A549 (cell line): ENCODE measurements around the gene GNG7. TPM values are rescaled to one million over a fixed set of nuclear protein-coding genes. Genes with fewer than 3 reads are reported as not detected.
A peak's percentile ranks its signal among the peaks of the same experiment; 100 is the strongest.
"Not testable (repeated sequence)": the region's sequence is repeated elsewhere in the genome, so short reads cannot be mapped to it uniquely, and the experiment has no call there.

Experiments
- ATAC-seq, 2 experiments: fragments of 200-7000 bp in 1 of 2; fragments of >200 bp in 1 of 2; cut with Nextera tagmentation in 1 of 2; cut with Tn5 transposase in 1 of 2; 3 replicates each; pipeline versions ENCODE4 v1.8.0 to v1.9.1; 2018 to 2020; ENCODE audit warnings: mild to moderate bottlenecking in 1 of 2, moderate library complexity in 1 of 2
- CTCF ChIA-PET: fragments of 300-600 bp; sonication (Branson Sonifier 250); formaldehyde crosslinking; extraction: SDS; loops from one replicate; lab custom pipeline; 2021; ENCODE audit warnings: antibody characterized with exemption, inconsistent platforms; lab: Yijun Ruan, JAX
- POLR2A ChIA-PET: fragments of 350-600 bp; formaldehyde crosslinking; extraction: SDS; loops from one replicate; lab custom pipeline; 2021; ENCODE audit warnings: antibody characterized with exemption, inconsistent platforms; lab: Yijun Ruan, JAX
- DNase-seq, 2 experiments: peaks; one replicate each; pipeline versions ENCODE4 v3.0.0 to v3.0.0-alpha.2; 2011 to 2016; ENCODE audit warnings: low read depth in 1 of 2, low spot score in 1 of 2
- FAIRE-seq: peaks from 2 replicates; lab custom pipeline; 2011; peaks lifted over from hg19 to GRCh38; lab: Jason Lieb, UNC
- H3K27ac ChIP-seq, 2 experiments: fragments of >200 bp; sonication (Bioruptor Twin); formaldehyde crosslinking; 3 replicates each; pipeline ENCODE4 v1.5.1; 2016 to 2017
- H3K4me1 ChIP-seq: fragments of >200 bp; sonication (Bioruptor Twin); formaldehyde crosslinking; 3 replicates; pipeline ENCODE4 v1.6.1; 2016
- H3K4me2 ChIP-seq: fragments of >200 bp; sonication (Bioruptor Twin); formaldehyde crosslinking; 3 replicates; pipeline ENCODE4 v1.6.1; 2016
- H3K4me3 ChIP-seq: fragments of >200 bp; sonication (Bioruptor Twin); formaldehyde crosslinking; 3 replicates; pipeline ENCODE4 v1.5.1; 2016
- H3K9me3 ChIP-seq: fragments of >200 bp; sonication (Bioruptor Twin); formaldehyde crosslinking; 3 replicates; pipeline ENCODE4 v1.6.1; 2016
- BCL3 ChIP-seq: fragments of >200 bp; sonication (Bioruptor Twin); formaldehyde crosslinking; IDR thresholded peaks from 3 replicates; pipeline ENCODE4 v1.6.1; 2016
- CBX2 ChIP-seq: fragments of 200-600 bp; sonication (generic); IDR thresholded peaks from 2 replicates; pipeline ENCODE4 v1.6.1; 2016; ENCODE audit warnings: low read depth, mild to moderate bottlenecking, borderline replicate concordance
- CEBPB ChIP-seq, 2 experiments: fragments of >200 bp in 1 of 2; sonication (Bioruptor Twin) in 1 of 2; formaldehyde crosslinking in 1 of 2; IDR thresholded peaks; 2 replicates each; pipeline ENCODE4 v1.6.1; 2012 to 2016
- CTCF ChIP-seq: fragments of >200 bp; sonication (Bioruptor Twin); formaldehyde crosslinking; IDR thresholded peaks from 3 replicates; pipeline ENCODE4 v1.5.1; 2016
- E2F6 ChIP-seq: IDR thresholded peaks from 2 replicates; pipeline ENCODE4 v1.6.1; 2012; ENCODE audit warnings: low read depth, borderline replicate concordance
- ESRRA ChIP-seq: fragments of 150-350 bp; IDR thresholded peaks from 2 replicates; pipeline ENCODE4 v1.6.1; 2014; ENCODE audit warnings: mild to moderate bottlenecking, low read length, borderline replicate concordance
- FOSB ChIP-seq: fragments of 250-450 bp; sonication (Bioruptor Pico); IDR thresholded peaks from 2 replicates; pipeline ENCODE4 v1.5.0; 2020; ENCODE audit warnings: mild to moderate bottlenecking, moderate library complexity
- FOSL2 ChIP-seq, 2 experiments: fragments of 450-650 bp in 1 of 2; fragments of >200 bp in 1 of 2; sonication (Bioruptor Twin) in 1 of 2; formaldehyde crosslinking; IDR thresholded peaks; 2 replicates each; pipeline versions ENCODE4 v1.5.0 to v1.6.1; 2016 to 2020; ENCODE audit warnings: mild to moderate bottlenecking in 1 of 2, moderate library complexity in 1 of 2
- HEYL ChIP-seq: fragments of 250-450 bp; sonication (Bioruptor Pico); IDR thresholded peaks from 2 replicates; pipeline ENCODE4 v1.8.0; 2021; ENCODE audit warnings: mild to moderate bottlenecking, moderate library complexity
- HOXB5 ChIP-seq: fragments of 250-450 bp; sonication (Bioruptor Pico); IDR thresholded peaks from 2 replicates; pipeline ENCODE4 v1.5.0; 2020; ENCODE audit warnings: mild to moderate bottlenecking, moderate library complexity
- KDM1A ChIP-seq: fragments of 200-600 bp; sonication (generic); IDR thresholded peaks from 2 replicates; pipeline ENCODE4 v1.6.1; 2016; ENCODE audit warnings: low read depth, mild to moderate bottlenecking
- MYC ChIP-seq: IDR thresholded peaks from 2 replicates; pipeline ENCODE4 v1.6.1; 2012; ENCODE audit warnings: mild to moderate bottlenecking, inconsistent platforms, low read length, improper control_type of control experiment, borderline replicate concordance
- NFE2L2 ChIP-seq: fragments of 150-350 bp; conservative IDR thresholded peaks from 2 replicates; pipeline ENCODE4 v1.6.1; 2014; ENCODE audit warnings: low read length
- NPAS2 ChIP-seq: fragments of 250-450 bp; sonication (Bioruptor Pico); IDR thresholded peaks from 2 replicates; pipeline ENCODE4 v1.8.0; 2022; ENCODE audit warnings: mild to moderate bottlenecking, moderate library complexity, borderline replicate concordance
- NR3C1 ChIP-seq: fragments of >200 bp; sonication (Bioruptor Twin); formaldehyde crosslinking; IDR thresholded peaks from 3 replicates; pipeline ENCODE4 v1.6.1; 2017
- PBX3 ChIP-seq: IDR thresholded peaks from 2 replicates; pipeline ENCODE4 v1.6.1; 2012
- RAD21 ChIP-seq, 2 experiments: fragments of >200 bp in 1 of 2; sonication (Bioruptor Twin) in 1 of 2; formaldehyde crosslinking in 1 of 2; IDR thresholded peaks in 1 of 2; conservative IDR thresholded peaks in 1 of 2; 2 replicates in 1 of 2; 3 replicates in 1 of 2; pipeline ENCODE4 v1.6.1; 2012 to 2018; ENCODE audit warnings: inconsistent platforms in 1 of 2
- ZNF302 ChIP-seq: fragments of 250-450 bp; sonication (Bioruptor Pico); IDR thresholded peaks from 2 replicates; pipeline ENCODE4 v1.9.0; 2021; ENCODE audit warnings: inconsistent platforms, mild to moderate bottlenecking, moderate library complexity
- WGBS: methylation state at CpG from one replicate; pipeline ENCODE4 v1.1.6; 2017; ENCODE audit errors: missing lambda C conversion rate; 5-methylcytosine and 5-hydroxymethylcytosine counted together
- polyA plus RNA-seq, 4 experiments: library from polyadenylated mRNA; depleted of rRNA in 3 of 4; stranded (reverse); fragments of >200 nt; fragmentation: RNase III in 1 of 4; extraction: RNeasy Plus Mini Kit Qiagen cat#74134 plus additional on column Dnase treatment in 1 of 4; gene quantifications; 2 replicates in 3 of 4; 3 replicates in 1 of 4; pipeline ENCODE4 v1.2.3, GENCODE V29; 2011 to 2017

GNG7 gene
- polyA plus RNA-seq, 2 of the 4 experiments (the other 2 are of a cell fraction) = 0.06 to 0.08 TPM

GRCh38 chr19:2610637-2611482, 91.6 kb downstream of the GNG7 start (continued):
- no peak for TF ChIP-seq ZNF302 (CRISPR knock-in tag)
- TF ChIP-seq ESRRA = no peak
- peak; percentile 94 to 98 for TF ChIP-seq RAD21 (conservative IDR thresholded peaks at IDR 0.05 in 1 of 2, IDR thresholded peaks at IDR 0.05 in 1 of 2)
- no peak for TF ChIP-seq PBX3
- no peak for TF ChIP-seq HEYL (CRISPR knock-in tag)
- TF ChIP-seq MYC = no peak
- no peak for TF ChIP-seq NR3C1
- no peak for TF ChIP-seq KDM1A
- no peak for TF ChIP-seq CBX2
- no peak for TF ChIP-seq BCL3
- no peak for TF ChIP-seq FOSL2 (IDR thresholded peaks at IDR 0.05)
- peak; percentile 63 for TF ChIP-seq FOSL2 (CRISPR knock-in tag; IDR thresholded peaks at IDR 0.05)
- TF ChIP-seq NFE2L2 = no peak
- peak; percentile 51; the same call in 1 of the 2 replicates for TF ChIP-seq E2F6
- no peak for TF ChIP-seq HOXB5
- TF ChIP-seq CTCF = peak; percentile 82

- 85% methylated on average over 17 of the region's 20 CpGs for WGBS
- H3K4me2 ChIP-seq = no peak overlapping the region
- POLR2A ChIA-PET = interaction anchor here (1.1 to 2.3 kb wide), 3 partner anchors 86 to 133 kb away, joined by 3 to 102 read pairs (median 5); partner anchors contain the start of gene GADD45B
- CTCF ChIA-PET = interaction anchor here (0.5 to 9.1 kb wide), 12 partner anchors 9 to 182 kb away, joined by 3 to 156 read pairs (median 7); partner anchors contain the start of genes GADD45B, LMNB2 and TIMM13
- FAIRE-seq (no peak), DNase-seq (no peak)
- H3K27ac ChIP-seq = peak overlapping the region; percentile 33 to 98; a peak in 5 of 6 replicates
- H3K4me3 ChIP-seq = no peak overlapping the region
- H3K9me3 ChIP-seq = 0 out of 3 replicates have a peak, but pooled peaks cover 2% of the 10 kb centered on the region
- no peak for TF ChIP-seq CEBPB (IDR thresholded peaks at IDR 0.05)
- TF ChIP-seq NR3C1 = no peak
- TF ChIP-seq ZNF302 (CRISPR knock-in tag) = no peak
- TF ChIP-seq FOSB (CRISPR knock-in tag) = no peak
- no peak for TF ChIP-seq NPAS2 (CRISPR knock-in tag)
- TF ChIP-seq, all 56 proteins: peak for 0
- H3K4me1 ChIP-seq = peaks cover 15% of the 10 kb centered on the region; the same call in 2 of the 3 replicates
- no peak for ATAC-seq
These were observed 92.9 kb downstream of the GNG7 start for GRCh38 chr19:2609389-2610116.

GRCh38 chr19:2609034-2609388, 93.5 kb downstream of the GNG7 start:
- WGBS = 93% methylated on average over 7 of the region's 7 CpGs
- ATAC-seq = not testable (repeated sequence)

More at GRCh38 chr19:2609034-2609388, 93.5 kb downstream of the GNG7 start:
- ChIA-PET POLR2A (interaction anchor here (1.1 kb wide), 1 partner anchor 133 kb away, joined by 3 read pairs; the partner anchor contains the start of gene GADD45B), CTCF (interaction anchor here (1.0 to 9.1 kb wide), 6 partner anchors 8 to 181 kb away, joined by 3 to 156 read pairs (median 30); partner anchors contain the start of genes GADD45B and TIMM13)
- peaks cover 15% of the 10 kb centered on the region; the same call in 2 of the 3 replicates for H3K4me1 ChIP-seq
- H3K27ac ChIP-seq, H3K9me3 ChIP-seq, DNase-seq, H3K4me3 ChIP-seq, H3K4me2 ChIP-seq, FAIRE-seq: not testable (repeated sequence)
